HCT116 (cell line): ENCODE data around the gene IFITM5. TPM values are rescaled to one million over a fixed set of nuclear protein-coding genes. Genes with fewer than 3 reads are reported as not detected.

Experiments
- ATAC-seq: fragments of 200-7000 bp; cut with Tn5 transposase; 2 replicates; pipeline ENCODE4 v1.9.1; 2020; ENCODE audit warnings: mild to moderate bottlenecking, moderate library complexity
- BruUV-seq: library from RNA; stranded (reverse); fragments of 400-500 nt; replicated peaks from 2 replicates; lab custom pipeline; 2021; lab: Mats Ljungman, UMichigan
- CTCF ChIA-PET: fragments of 300-600 bp; sonication (Branson Sonifier 250); formaldehyde crosslinking; loops from one replicate; lab custom pipeline; 2021; ENCODE audit warnings: antibody characterized with exemption; lab: Charles Lee
- POLR2A ChIA-PET: fragments of 300-600, 350-600 bp; sonication (Branson Sonifier 250); formaldehyde crosslinking; loops from one replicate; lab custom pipeline; 2021; ENCODE audit warnings: antibody characterized with exemption; lab: Charles Lee
- RAD21 ChIA-PET, 2 experiments: fragments of 300-600 bp; sonication (Branson Sonifier 250); formaldehyde crosslinking; loops; one replicate each; lab custom pipeline; 2023; ENCODE audit warnings: low total read pairs in 2 of 2; ENCODE audit not compliant: uncharacterized antibody in 2 of 2, unreplicated experiment in 2 of 2, low non-redundant PET in 1 of 2; lab: Charles Lee
- DNase-seq: peaks from one replicate; pipeline ENCODE4 v3.0.0-alpha.2; 2010; ENCODE audit warnings: low read depth, low spot score
- H2AFZ ChIP-seq: fragments of 200-600 bp; shearing (Covaris generic), sonication (generic); 2 replicates; pipeline ENCODE4 v1.6.1; 2017; ENCODE audit warnings: low read depth, mixed run types, mixed read lengths, antibody characterized with exemption, low read length; ENCODE audit not compliant: poor library complexity, severe bottlenecking
- H3K27ac ChIP-seq: 2 replicates; pipeline ENCODE4 v1.5.1; 2012; ENCODE audit warnings: low read depth, low read length
- H3K27me3 ChIP-seq: fragments of 200-600 bp; sonication (generic); 2 replicates; pipeline ENCODE4 v1.6.1; 2016; ENCODE audit warnings: mixed run types, low read length, mixed read lengths; ENCODE audit not compliant: insufficient read depth
- H3K36me3 ChIP-seq, 2 experiments: fragments of 200-500 bp in 1 of 2; fragments of 200-600 bp in 1 of 2; sonication (Bioruptor generic) in 1 of 2; sonication (generic) in 1 of 2; 2 replicates each; pipeline versions ENCODE4 v1.5.1 to v1.6.1; 2014 to 2016; ENCODE audit warnings: low read length in 2 of 2, inconsistent platforms in 1 of 2, mixed read lengths in 1 of 2, mixed run types in 1 of 2; ENCODE audit not compliant: insufficient read depth in 2 of 2, control insufficient read depth in 1 of 2
- H3K4me1 ChIP-seq, 2 experiments: fragments of 200-600 bp in 1 of 2; sonication (generic) in 1 of 2; 2 replicates each; pipeline versions ENCODE4 v1.5.1 to v1.6.1; 2012 to 2017; ENCODE audit warnings: low read length in 2 of 2, inconsistent platforms in 1 of 2, mild to moderate bottlenecking in 1 of 2, mixed read lengths in 1 of 2, mixed run types in 1 of 2, moderate library complexity in 1 of 2; ENCODE audit not compliant: insufficient read depth in 2 of 2, control insufficient read depth in 1 of 2
- H3K4me2 ChIP-seq: fragments of 200-600 bp; sonication (generic); 2 replicates; pipeline ENCODE4 v1.6.1; 2017; ENCODE audit warnings: mixed run types, low read length, mixed read lengths
- H3K4me3 ChIP-seq, 2 experiments: fragments of 200-600 bp in 1 of 2; sonication (generic) in 1 of 2; replicated peaks in 1 of 2; 2 replicates each; pipeline ENCODE4 v1.5.1; 2011 to 2016; ENCODE audit warnings: low read length in 2 of 2, control low read depth in 1 of 2, low read depth in 1 of 2, mild to moderate bottlenecking in 1 of 2, mixed read lengths in 1 of 2, mixed run types in 1 of 2
- H3K79me2 ChIP-seq: fragments of 200-600 bp; sonication (generic); 2 replicates; pipeline ENCODE4 v1.6.1; 2017; ENCODE audit warnings: mild to moderate bottlenecking, mixed run types, low read length, moderate library complexity, mixed read lengths; ENCODE audit not compliant: insufficient read depth
- H3K9ac ChIP-seq: fragments of 200-600 bp; sonication (generic); 2 replicates; pipeline ENCODE4 v1.6.1; 2016; ENCODE audit warnings: low read length, mixed read lengths
- H3K9me2 ChIP-seq: fragments of 200-600 bp; sonication (generic), shearing (Covaris generic); 2 replicates; pipeline ENCODE4 v1.6.1; 2017; ENCODE audit warnings: mixed run types, mild to moderate bottlenecking, moderate library complexity; ENCODE audit not compliant: insufficient read depth
- H3K9me3 ChIP-seq, 2 experiments: fragments of 200-500 bp in 1 of 2; fragments of 200-600 bp in 1 of 2; sonication (Bioruptor generic) in 1 of 2; sonication (generic) in 1 of 2; 2 replicates each; pipeline ENCODE4 v1.6.1; 2014 to 2017; ENCODE audit warnings: low read length in 2 of 2, mixed read lengths in 2 of 2, inconsistent platforms in 1 of 2, low read depth in 1 of 2, mild to moderate bottlenecking in 1 of 2, mixed run types in 1 of 2, moderate library complexity in 1 of 2; ENCODE audit not compliant: control insufficient read depth in 1 of 2, insufficient read depth in 1 of 2
- H4K20me1 ChIP-seq: fragments of 200-600 bp; sonication (generic), shearing (Covaris generic); 2 replicates; pipeline ENCODE4 v1.6.1; 2017; ENCODE audit warnings: mixed run types, mild to moderate bottlenecking, moderate library complexity; ENCODE audit not compliant: insufficient read depth
- CBX3 ChIP-seq: IDR thresholded peaks from 2 replicates; pipeline ENCODE4 v1.6.1; 2012; ENCODE audit warnings: low read depth
- CEBPB ChIP-seq: IDR thresholded peaks from 2 replicates; pipeline ENCODE4 v1.6.1; 2012; ENCODE audit warnings: low read depth
- EGR1 ChIP-seq: IDR thresholded peaks from 2 replicates; pipeline ENCODE4 v1.6.1; 2012; ENCODE audit warnings: low read depth
- ELF1 ChIP-seq: IDR thresholded peaks from 2 replicates; pipeline ENCODE4 v1.6.1; 2012; ENCODE audit warnings: low read depth, borderline replicate concordance
- EZH2 ChIP-seq: fragments of 200-600 bp; sonication (generic); IDR thresholded peaks from 2 replicates; pipeline ENCODE4 v1.6.1; 2017; ENCODE audit warnings: antibody characterized with exemption, mixed run types
- JUND ChIP-seq: IDR thresholded peaks from 2 replicates; pipeline ENCODE4 v1.6.1; 2012
- MAX ChIP-seq: IDR thresholded peaks from 2 replicates; pipeline ENCODE4 v1.6.1; 2012
- POLR2A ChIP-seq: IDR thresholded peaks from 2 replicates; pipeline ENCODE4 v1.7.0; 2011; ENCODE audit warnings: borderline replicate concordance; ENCODE audit not compliant: insufficient read depth, insufficient read length; ENCODE audit errors: extremely low read depth
- POLR2AphosphoS5 ChIP-seq: IDR thresholded peaks from 2 replicates; pipeline ENCODE4 v1.6.1; 2011; ENCODE audit warnings: mild to moderate bottlenecking, low read depth, low read length, moderate library complexity
- RAD21 ChIP-seq: IDR thresholded peaks from 2 replicates; pipeline ENCODE4 v1.6.1; 2012; ENCODE audit warnings: low read depth, mild to moderate bottlenecking
- REST ChIP-seq: IDR thresholded peaks from 2 replicates; pipeline ENCODE4 v1.6.1; 2012; ENCODE audit warnings: low read depth
- SIN3A ChIP-seq: IDR thresholded peaks from 2 replicates; pipeline ENCODE4 v1.6.1; 2012; ENCODE audit warnings: low read depth
- SP1 ChIP-seq: IDR thresholded peaks from 2 replicates; pipeline ENCODE4 v1.6.1; 2012; ENCODE audit warnings: low read depth
- SRF ChIP-seq: IDR thresholded peaks from 2 replicates; pipeline ENCODE4 v1.6.1; 2012; ENCODE audit warnings: low read depth
- TCF7L2 ChIP-seq: IDR thresholded peaks from 2 replicates; pipeline ENCODE4 v1.7.0; 2011; ENCODE audit warnings: borderline replicate concordance, inconsistent platforms; ENCODE audit not compliant: insufficient read depth, insufficient read length; ENCODE audit errors: extremely low read depth
- YY1 ChIP-seq: IDR thresholded peaks from 2 replicates; pipeline ENCODE4 v1.6.1; 2011; ENCODE audit warnings: low read length, low read depth, moderate library complexity, mild to moderate bottlenecking; ENCODE audit not compliant: insufficient replicate concordance; ENCODE audit errors: extremely low read depth
- ZFX ChIP-seq: fragments of 450-650 bp; IDR thresholded peaks from 2 replicates; pipeline ENCODE4 v1.6.1; 2017
- intact Hi-C: fragments of 100-400 bp; cut with micrococcal nuclease; formaldehyde crosslinking; loops from 2 replicates; pipeline ENCODE4 v1.10.0; 2022
- total RNA-seq: library from RNA; stranded (reverse); gene quantifications from one replicate; pipeline ENCODE4 v1.2.1, GENCODE V29; 2021; ENCODE audit not compliant: unreplicated experiment
- TF ChIP-seq, protein P1 (sequence below): IDR thresholded peaks from 2 replicates; pipeline ENCODE4 v1.6.1; 2011; ENCODE audit warnings: mild to moderate bottlenecking, low read length, moderate library complexity; ENCODE audit not compliant: insufficient replicate concordance; ENCODE audit errors: extremely low read depth
- TF ChIP-seq, protein P2 (sequence below), 3 experiments: fragments of 200-600 bp in 1 of 3; sonication (generic) in 1 of 3; IDR thresholded peaks in 2 of 3; conservative IDR thresholded peaks in 1 of 3; 2 replicates each; pipeline ENCODE4 v1.5.1; 2012 to 2017; ENCODE audit warnings: low read depth in 2 of 3, low read length in 2 of 3, antibody characterized with exemption in 1 of 3, borderline replicate concordance in 1 of 3, control low read depth in 1 of 3, mild to moderate bottlenecking in 1 of 3, mixed read lengths in 1 of 3, mixed run types in 1 of 3, moderate library complexity in 1 of 3; ENCODE audit not compliant: insufficient read depth in 1 of 3
- TF ChIP-seq, protein P3 (sequence below): IDR thresholded peaks from 2 replicates; pipeline ENCODE4 v1.6.1; 2012

IFITM5 gene
- total RNA-seq, 1 experiment from 2014 or later, result not detected

GRCh38 chr11:344836-345578 lies 45.7 kb upstream of the IFITM5 start:
- CTCF ChIA-PET, result interaction anchor here (1.3 kb wide), 1 partner anchor 20 kb away, joined by 3 read pairs; no protein-coding TSS in a partner anchor
- Histone ChIP-seq H3K36me3 (no peaks in the 10 kb centered on the region), H3K4me2 (no peak overlapping the region), H3K79me2 (no peaks in the 10 kb centered on the region), H2AFZ (no peak overlapping the region), H3K9me2 (no peaks in the 10 kb centered on the region), H3K27me3 (no peaks in the 10 kb centered on the region), H3K4me3 (no peak overlapping the region), H3K9ac (no peak overlapping the region), H3K27ac (no peak overlapping the region), H3K9me3 (no peaks in the 10 kb centered on the region), H3K4me1 (no peaks in the 10 kb centered on the region), H4K20me1 (no peaks in the 10 kb centered on the region)
- POLR2A ChIA-PET, result interaction anchor here (1.4 kb wide), 1 partner anchor 11 kb away, joined by 3 read pairs; no protein-coding TSS in a partner anchor
- no TSS peak for BruUV-seq
- intact Hi-C loops, result no loop called here
- RAD21 ChIA-PET, result no interaction called here
- TF ChIP-seq EGR1 (no peak), TCF7L2 (no peak), MAX (no peak), SIN3A (no peak), CEBPB (no peak), EZH2 (no peak), POLR2A (no peak), POLR2AphosphoS5 (no peak), SRF (no peak), ZFX (no peak), YY1 (no peak), CBX3 (no peak), ELF1 (no peak), SP1 (no peak), JUND (no peak), REST (no peak), RAD21 (no peak)
- TF ChIP-seq, protein P1, sequence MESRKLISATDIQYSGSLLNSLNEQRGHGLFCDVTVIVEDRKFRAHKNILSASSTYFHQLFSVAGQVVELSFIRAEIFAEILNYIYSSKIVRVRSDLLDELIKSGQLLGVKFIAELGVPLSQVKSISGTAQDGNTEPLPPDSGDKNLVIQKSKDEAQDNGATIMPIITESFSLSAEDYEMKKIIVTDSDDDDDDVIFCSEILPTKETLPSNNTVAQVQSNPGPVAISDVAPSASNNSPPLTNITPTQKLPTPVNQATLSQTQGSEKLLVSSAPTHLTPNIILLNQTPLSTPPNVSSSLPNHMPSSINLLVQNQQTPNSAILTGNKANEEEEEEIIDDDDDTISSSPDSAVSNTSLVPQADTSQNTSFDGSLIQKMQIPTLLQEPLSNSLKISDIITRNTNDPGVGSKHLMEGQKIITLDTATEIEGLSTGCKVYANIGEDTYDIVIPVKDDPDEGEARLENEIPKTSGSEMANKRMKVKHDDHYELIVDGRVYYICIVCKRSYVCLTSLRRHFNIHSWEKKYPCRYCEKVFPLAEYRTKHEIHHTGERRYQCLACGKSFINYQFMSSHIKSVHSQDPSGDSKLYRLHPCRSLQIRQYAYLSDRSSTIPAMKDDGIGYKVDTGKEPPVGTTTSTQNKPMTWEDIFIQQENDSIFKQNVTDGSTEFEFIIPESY, result no peak
- TF ChIP-seq, protein P2, sequence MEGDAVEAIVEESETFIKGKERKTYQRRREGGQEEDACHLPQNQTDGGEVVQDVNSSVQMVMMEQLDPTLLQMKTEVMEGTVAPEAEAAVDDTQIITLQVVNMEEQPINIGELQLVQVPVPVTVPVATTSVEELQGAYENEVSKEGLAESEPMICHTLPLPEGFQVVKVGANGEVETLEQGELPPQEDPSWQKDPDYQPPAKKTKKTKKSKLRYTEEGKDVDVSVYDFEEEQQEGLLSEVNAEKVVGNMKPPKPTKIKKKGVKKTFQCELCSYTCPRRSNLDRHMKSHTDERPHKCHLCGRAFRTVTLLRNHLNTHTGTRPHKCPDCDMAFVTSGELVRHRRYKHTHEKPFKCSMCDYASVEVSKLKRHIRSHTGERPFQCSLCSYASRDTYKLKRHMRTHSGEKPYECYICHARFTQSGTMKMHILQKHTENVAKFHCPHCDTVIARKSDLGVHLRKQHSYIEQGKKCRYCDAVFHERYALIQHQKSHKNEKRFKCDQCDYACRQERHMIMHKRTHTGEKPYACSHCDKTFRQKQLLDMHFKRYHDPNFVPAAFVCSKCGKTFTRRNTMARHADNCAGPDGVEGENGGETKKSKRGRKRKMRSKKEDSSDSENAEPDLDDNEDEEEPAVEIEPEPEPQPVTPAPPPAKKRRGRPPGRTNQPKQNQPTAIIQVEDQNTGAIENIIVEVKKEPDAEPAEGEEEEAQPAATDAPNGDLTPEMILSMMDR (IDR thresholded peaks at IDR 0.05 in 2 of 3, conservative IDR thresholded peaks at IDR 0.05 in 1 of 3; ENCODE audit: borderline replicate concordance in 1 of 3, insufficient read depth in 1 of 3, low read depth in 2 of 3, low read length in 2 of 3), result no peak
- TF ChIP-seq, protein P3, sequence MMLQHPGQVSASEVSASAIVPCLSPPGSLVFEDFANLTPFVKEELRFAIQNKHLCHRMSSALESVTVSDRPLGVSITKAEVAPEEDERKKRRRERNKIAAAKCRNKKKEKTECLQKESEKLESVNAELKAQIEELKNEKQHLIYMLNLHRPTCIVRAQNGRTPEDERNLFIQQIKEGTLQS, result no peak
- no peak for ATAC-seq
- DNase-seq, result no peak
